Trophoblast cell (in vitro differentiated cells and primary cell): ENCODE results near the gene MORN1.

ENCODE experiments used
- DNase-seq, 2 donors: peaks; one replicate each; pipeline ENCODE4 v3.0.0-alpha.2; 2016
- H2AFZ ChIP-seq: 2 replicates; pipeline ENCODE4 v1.6.1; 2013; ENCODE audit warnings: low read length, moderate library complexity, mild to moderate bottlenecking; ENCODE audit not compliant: insufficient read depth, poor library complexity
- H2AK5ac ChIP-seq: 2 replicates; pipeline ENCODE4 v1.6.1; 2013; ENCODE audit warnings: mild to moderate bottlenecking, low read length
- H2BK120ac ChIP-seq: 2 replicates; pipeline ENCODE4 v1.6.1; 2013; ENCODE audit warnings: low read length, mild to moderate bottlenecking, moderate library complexity; ENCODE audit not compliant: insufficient read depth, poor library complexity
- H2BK12ac ChIP-seq: 2 replicates; pipeline ENCODE4 v1.6.1; 2013; ENCODE audit warnings: mild to moderate bottlenecking, low read length, moderate library complexity
- H2BK5ac ChIP-seq: 2 replicates; pipeline ENCODE4 v1.6.1; 2013; ENCODE audit warnings: low read length, low read depth, moderate library complexity, mild to moderate bottlenecking; ENCODE audit not compliant: poor library complexity
- H3K14ac ChIP-seq: 2 replicates; pipeline ENCODE4 v1.6.1; 2013; ENCODE audit warnings: mild to moderate bottlenecking, low read length
- H3K18ac ChIP-seq: 2 replicates; pipeline ENCODE4 v1.6.1; 2013; ENCODE audit warnings: mild to moderate bottlenecking, low read length
- H3K23ac ChIP-seq: 2 replicates; pipeline ENCODE4 v1.6.1; 2013; ENCODE audit warnings: low read length
- H3K27ac ChIP-seq: 2 replicates; pipeline ENCODE4 v1.5.1; 2013; ENCODE audit warnings: low read depth, mild to moderate bottlenecking, inconsistent platforms, low read length, moderate library complexity
- H3K27me3 ChIP-seq: 2 replicates; pipeline ENCODE4 v1.6.1; 2013; ENCODE audit warnings: inconsistent platforms, mild to moderate bottlenecking, low read length, moderate library complexity; ENCODE audit not compliant: insufficient read depth
- H3K36me3 ChIP-seq, 2 experiments: 1 replicate in 1 of 2; 2 replicates in 1 of 2; pipeline ENCODE4 v1.6.1; 2013; ENCODE audit warnings: low read length in 2 of 2, mild to moderate bottlenecking in 2 of 2, moderate library complexity in 1 of 2; ENCODE audit not compliant: insufficient read depth in 2 of 2, control insufficient read depth in 1 of 2
- H3K4ac ChIP-seq: 2 replicates; pipeline ENCODE4 v1.6.1; 2013; ENCODE audit warnings: low read depth, mild to moderate bottlenecking, low read length, moderate library complexity
- H3K4me1 ChIP-seq, 2 experiments: 1 replicate in 1 of 2; 2 replicates in 1 of 2; pipeline ENCODE4 v1.6.1; 2013; ENCODE audit warnings: low read length in 2 of 2, mild to moderate bottlenecking in 2 of 2, moderate library complexity in 1 of 2; ENCODE audit not compliant: insufficient read depth in 2 of 2, control insufficient read depth in 1 of 2
- H3K4me2 ChIP-seq: 2 replicates; pipeline ENCODE4 v1.6.1; 2013; ENCODE audit warnings: inconsistent platforms, mild to moderate bottlenecking, low read length, moderate library complexity
- H3K4me3 ChIP-seq: 2 replicates; pipeline ENCODE4 v1.5.1; 2013; ENCODE audit warnings: mild to moderate bottlenecking, low read depth, low read length, inconsistent platforms
- H3K79me1 ChIP-seq: one replicate; pipeline ENCODE4 v1.6.1; 2013; ENCODE audit warnings: low read length
- H3K79me2 ChIP-seq: 2 replicates; pipeline ENCODE4 v1.6.1; 2013; ENCODE audit warnings: low read length, mild to moderate bottlenecking; ENCODE audit not compliant: control insufficient read depth, insufficient read depth, poor library complexity
- H3K9ac ChIP-seq: 2 replicates; pipeline ENCODE4 v1.6.1; 2013; ENCODE audit warnings: mild to moderate bottlenecking, low read length
- H3K9me3 ChIP-seq: 2 replicates; pipeline ENCODE4 v1.6.1; 2013; ENCODE audit warnings: low read depth, mild to moderate bottlenecking, control low read depth, inconsistent platforms, low read length; ENCODE audit not compliant: insufficient read depth
- H4K12ac ChIP-seq: 2 replicates; pipeline ENCODE4 v1.6.1; 2013; ENCODE audit warnings: low read depth, mild to moderate bottlenecking, low read length, moderate library complexity
- H4K8ac ChIP-seq: 2 replicates; pipeline ENCODE4 v1.6.1; 2013; ENCODE audit warnings: low read depth, mild to moderate bottlenecking, low read length, moderate library complexity
- H4K91ac ChIP-seq: one replicate; pipeline ENCODE4 v1.6.1; 2013; ENCODE audit warnings: low read depth, mild to moderate bottlenecking, low read length, moderate library complexity
- WGBS: extraction: QIAGEN DNeasy Blood & Tissue Kit; methylation state at CpG from one replicate; pipeline ENCODE4 v1.1.7; 2013; ENCODE audit warnings: missing lambda C conversion rate; ENCODE audit not compliant: insufficient read length, insufficient coverage; ENCODE audit errors: extremely low coverage; 5-methylcytosine and 5-hydroxymethylcytosine counted together

MORN1 gene

GRCh38 chr1:2417833-2418225, 26.5 kb upstream of the MORN1 start:
- H3K9me3 ChIP-seq = peaks cover 2% of the 10 kb centered on the region
- no peaks in the 10 kb centered on the region for H3K27me3 ChIP-seq
- no CpG with 5 or more reads among the region's 14 CpGs for WGBS

GRCh38 chr1:2417083-2417832, 25.9 kb upstream of the MORN1 start:
- H2AK5ac ChIP-seq = no peak overlapping the region
- peaks cover 7% of the 10 kb centered on the region for H3K79me1 ChIP-seq
- no peak overlapping the region for H3K4me3 ChIP-seq
- no peak overlapping the region for H3K14ac ChIP-seq
- H3K27me3 ChIP-seq = no peaks in the 10 kb centered on the region
- H4K91ac ChIP-seq = no peak overlapping the region
- no peak overlapping the region for H2BK120ac ChIP-seq
- H2BK12ac ChIP-seq = no peak overlapping the region
- no peak for DNase-seq
- H3K4me1 ChIP-seq = peaks cover 11 to 14% of the 10 kb centered on the region in 2 experiments
- H3K18ac ChIP-seq = no peak overlapping the region
- H3K23ac ChIP-seq = no peak overlapping the region
- no peak overlapping the region for H3K4ac ChIP-seq
- H3K4me2 ChIP-seq = no peak overlapping the region
- WGBS = no CpG with 5 or more reads among the region's 13 CpGs
- no peak overlapping the region for H3K9ac ChIP-seq
- H4K8ac ChIP-seq = no peak overlapping the region
- H2AFZ ChIP-seq = no peak overlapping the region
- H3K79me2 ChIP-seq = peaks cover 5% of the 10 kb centered on the region
- no peaks in the 10 kb centered on the region for H3K36me3 ChIP-seq
- H3K9me3 ChIP-seq = no peaks in the 10 kb centered on the region
- no peak overlapping the region for H4K12ac ChIP-seq
- H2BK5ac ChIP-seq = no peak overlapping the region
- H3K27ac ChIP-seq = no peak overlapping the region

More at GRCh38 chr1:2417833-2418225, 26.5 kb upstream of the MORN1 start:
- Histone ChIP-seq H4K91ac (no peak overlapping the region), H2BK120ac (no peak overlapping the region), H3K9ac (no peak overlapping the region), H3K79me1 (peaks cover 4% of the 10 kb centered on the region), H3K23ac (no peak overlapping the region), H3K36me3 (no peaks in the 10 kb centered on the region), H3K18ac (no peak overlapping the region), H2BK5ac (no peak overlapping the region), H3K4ac (no peak overlapping the region), H3K4me2 (no peak overlapping the region), H2AFZ (no peak overlapping the region), H3K4me3 (no peak overlapping the region), H4K8ac (no peak overlapping the region), H2AK5ac (no peak overlapping the region), H4K12ac (no peak overlapping the region), H3K27ac (no peak overlapping the region), H3K14ac (no peak overlapping the region), H3K4me1 (peaks cover 11 to 14% of the 10 kb centered on the region in 2 experiments), H3K79me2 (peaks cover 3% of the 10 kb centered on the region), H2BK12ac (no peak overlapping the region)
- no peak for DNase-seq

GRCh38 chr1:2416403-2416802, 25.0 kb upstream of the MORN1 start:
- no peak overlapping the region for H3K9ac ChIP-seq
- H3K4me3 ChIP-seq = no peak overlapping the region
- no peak overlapping the region for H2BK12ac ChIP-seq
- WGBS = no CpG with 5 or more reads among the region's 12 CpGs
- no peak overlapping the region for H2BK120ac ChIP-seq
- no peak overlapping the region for H2BK5ac ChIP-seq
- H3K14ac ChIP-seq = no peak overlapping the region
- no peaks in the 10 kb centered on the region for H3K36me3 ChIP-seq
- H3K23ac ChIP-seq = no peak overlapping the region
- H3K4me2 ChIP-seq = no peak overlapping the region
- no peak overlapping the region for H4K8ac ChIP-seq
- no peak overlapping the region for H4K91ac ChIP-seq
- H3K27me3 ChIP-seq = no peaks in the 10 kb centered on the region
- H3K79me1 ChIP-seq = peaks cover 12% of the 10 kb centered on the region
- DNase-seq = no peak
- H3K9me3 ChIP-seq = no peaks in the 10 kb centered on the region
- H3K4ac ChIP-seq = no peak overlapping the region
- no peak overlapping the region for H4K12ac ChIP-seq
- H3K18ac ChIP-seq = no peak overlapping the region
- no peak overlapping the region for H2AFZ ChIP-seq
- no peak overlapping the region for H2AK5ac ChIP-seq
- H3K79me2 ChIP-seq = peaks cover 9% of the 10 kb centered on the region
- H3K27ac ChIP-seq = no peak overlapping the region
- H3K4me1 ChIP-seq = peaks cover 14 to 19% of the 10 kb centered on the region in 2 experiments

- H4K91ac ChIP-seq = no peak overlapping the region
- H2AK5ac ChIP-seq = no peak overlapping the region
- H2AFZ ChIP-seq = no peak overlapping the region
- H2BK12ac ChIP-seq = no peak overlapping the region
- no peak overlapping the region for H4K12ac ChIP-seq
- H3K18ac ChIP-seq = no peak overlapping the region
- no peak overlapping the region for H3K9ac ChIP-seq
- no peak overlapping the region for H3K14ac ChIP-seq
- H3K4me3 ChIP-seq = no peak overlapping the region
- no peaks in the 10 kb centered on the region for H3K9me3 ChIP-seq
- H3K27me3 ChIP-seq = no peaks in the 10 kb centered on the region
- peaks cover 12% of the 10 kb centered on the region for H3K79me1 ChIP-seq
- peaks cover 9% of the 10 kb centered on the region for H3K79me2 ChIP-seq
- no peak overlapping the region for H3K4ac ChIP-seq
- no CpG with 5 or more reads among the region's 19 CpGs for WGBS
- peaks cover 14 to 20% of the 10 kb centered on the region in 2 experiments for H3K4me1 ChIP-seq
- no peak overlapping the region for H3K23ac ChIP-seq
- H3K4me2 ChIP-seq = no peak overlapping the region
- no peaks in the 10 kb centered on the region for H3K36me3 ChIP-seq
- DNase-seq = no peak
- no peak overlapping the region for H2BK120ac ChIP-seq
- H2BK5ac ChIP-seq = no peak overlapping the region
- no peak overlapping the region for H3K27ac ChIP-seq
- no peak overlapping the region for H4K8ac ChIP-seq
These were observed 24.5 kb upstream of the MORN1 start for GRCh38 chr1:2415801-2416208.
